Prostate gland (tissue), 2 donors: ENCODE measurements around the gene VCAN. TPM values are rescaled to one million over a fixed set of nuclear protein-coding genes. Genes with fewer than 3 reads are reported as not detected.

Source experiments
- DNase-seq: peaks from one replicate; pipeline ENCODE4 v3.0.0-alpha.2; 2019; ENCODE audit warnings: low spot score
- H3K27ac ChIP-seq, 2 donors: fragments of 200-600 bp; sonication (generic); 2 replicates each; pipeline ENCODE4 v1.5.1; 2017 to 2019
- H3K27me3 ChIP-seq: fragments of 200-600 bp; sonication (generic); replicated peaks from 2 replicates; pipeline ENCODE4 v1.5.1; 2019; ENCODE audit not compliant: insufficient read depth
- H3K36me3 ChIP-seq, 2 donors: fragments of 200-600 bp; sonication (generic); 1 replicate in 1 of 2; 2 replicates in 1 of 2; pipeline versions ENCODE4 v1.5.1 to v1.8.1; 2017 to 2019
- H3K4me1 ChIP-seq: fragments of 200-600 bp; sonication (generic); replicated peaks from 2 replicates; pipeline ENCODE4 v1.5.1; 2019
- H3K4me3 ChIP-seq, 2 donors: fragments of 200-600 bp; sonication (generic); 2 replicates each; pipeline ENCODE4 v1.5.1; 2017 to 2019
- H3K9me3 ChIP-seq: fragments of 200-600 bp; sonication (generic); 2 replicates; pipeline ENCODE4 v1.5.1; 2017
- CTCF ChIP-seq, 4 experiments: fragments of 200-600 bp in 2 of 4; fragments of 450-650 bp in 2 of 4; sonication (generic) in 2 of 4; IDR thresholded peaks; 1 replicate in 3 of 4; 2 replicates in 1 of 4; pipeline ENCODE4 v1.5.1; 2016 to 2019; ENCODE audit warnings: antibody characterized with exemption in 4 of 4, mild to moderate bottlenecking in 2 of 4, moderate library complexity in 2 of 4
- POLR2A ChIP-seq: fragments of 450-650 bp; IDR thresholded peaks from one replicate; pipeline ENCODE4 v1.6.1; 2016; ENCODE audit warnings: antibody characterized with exemption, mild to moderate bottlenecking
- POLR2AphosphoS5 ChIP-seq: sonication (generic); formaldehyde crosslinking; IDR thresholded peaks from one replicate; pipeline ENCODE4 v1.6.1; 2017; ENCODE audit warnings: antibody characterized with exemption
- WGBS: methylation state at CpG from one replicate; pipeline ENCODE4 v1.1.5; 2018; 5-methylcytosine and 5-hydroxymethylcytosine counted together
- intact Hi-C: fragments of 100-400 bp; cut with DNase I; formaldehyde crosslinking; loops from one replicate; pipeline ENCODE4 v1.14.2; 2022
- total RNA-seq, 2 donors: library from RNA; depleted of rRNA; stranded (reverse); fragments of >200 nt; gene quantifications; one replicate each; pipeline ENCODE4 v1.1.0, GENCODE V29; 2016

Gene VCAN
- total RNA-seq, 2 donors from 2014 or later, result 24.4 to 72.9 TPM

GRCh38 chr5:83526289-83526688 is 54.7 kb downstream of the VCAN start:
- Histone ChIP-seq H3K4me3 (no peak overlapping the region), H3K4me1 (no peaks in the 10 kb centered on the region), H3K27ac (no peak overlapping the region), H3K9me3 (no peaks in the 10 kb centered on the region), H3K27me3 (no peaks in the 10 kb centered on the region), H3K36me3 (no peaks in the 10 kb centered on the region)
- WGBS, result 94% methylated on average over 1 of the region's 1 CpG
- intact Hi-C loops, result no loop called here
- no peak for DNase-seq
- TF ChIP-seq POLR2A, result no peak
- TF ChIP-seq POLR2AphosphoS5, result no peak
- no peak for TF ChIP-seq CTCF (IDR thresholded peaks at IDR 0.05)

- H3K36me3 ChIP-seq, result no peaks in the 10 kb centered on the region
- H3K4me1 ChIP-seq, result no peaks in the 10 kb centered on the region
- H3K9me3 ChIP-seq, result no peaks in the 10 kb centered on the region
- TF ChIP-seq POLR2AphosphoS5 (no peak), CTCF (IDR thresholded peaks at IDR 0.05) (no peak), POLR2A (no peak)
- no peaks in the 10 kb centered on the region for H3K27me3 ChIP-seq
- H3K27ac ChIP-seq, result no peak overlapping the region
- WGBS, result 67% methylated on average over 4 of the region's 4 CpGs
- DNase-seq, result no peak
- intact Hi-C loops, result no loop called here
- no peak overlapping the region for H3K4me3 ChIP-seq
These were observed 55.7 kb downstream of the VCAN start for GRCh38 chr5:83527221-83527620.

GRCh38 chr5:83527722-83528438 is 56.3 kb downstream of the VCAN start:
- no peaks in the 10 kb centered on the region for H3K36me3 ChIP-seq
- TF ChIP-seq POLR2AphosphoS5 (no peak), CTCF (IDR thresholded peaks at IDR 0.05) (no peak), POLR2A (no peak)
- intact Hi-C loops, result no loop called here

GRCh38 chr5:83528439-83528769 is 56.9 kb downstream of the VCAN start:
- H3K36me3 ChIP-seq, result no peaks in the 10 kb centered on the region
- no peaks in the 10 kb centered on the region for H3K9me3 ChIP-seq
- H3K27ac ChIP-seq, result no peak overlapping the region
- intact Hi-C loops, result no loop called here
- H3K4me3 ChIP-seq, result no peak overlapping the region
- H3K27me3 ChIP-seq, result no peaks in the 10 kb centered on the region
- no peaks in the 10 kb centered on the region for H3K4me1 ChIP-seq
- TF ChIP-seq CTCF (IDR thresholded peaks at IDR 0.05) (no peak), POLR2AphosphoS5 (no peak), POLR2A (no peak)
- 79% methylated on average over 2 of the region's 2 CpGs for WGBS
- DNase-seq, result no peak

More at GRCh38 chr5:83527722-83528438, 56.3 kb downstream of the VCAN start:
- Histone ChIP-seq H3K4me1 (no peaks in the 10 kb centered on the region), H3K27me3 (no peaks in the 10 kb centered on the region), H3K27ac (no peak overlapping the region), H3K9me3 (no peaks in the 10 kb centered on the region), H3K4me3 (no peak overlapping the region)
- WGBS, result 79% methylated on average over 4 of the region's 4 CpGs
- no peak for DNase-seq

GRCh38 chr5:83530193-83530592 is 58.6 kb downstream of the VCAN start:
- DNase-seq, result no peak
- Histone ChIP-seq H3K4me3 (no peak overlapping the region), H3K27ac (no peak overlapping the region), H3K9me3 (no peaks in the 10 kb centered on the region), H3K36me3 (no peaks in the 10 kb centered on the region), H3K4me1 (no peaks in the 10 kb centered on the region), H3K27me3 (no peaks in the 10 kb centered on the region)
- TF ChIP-seq CTCF (IDR thresholded peaks at IDR 0.05) (no peak), POLR2A (no peak), POLR2AphosphoS5 (no peak)
- intact Hi-C loops, result no loop called here
- 75% methylated on average over 2 of the region's 2 CpGs for WGBS
